GM19240 (cell line): ENCODE results near the gene LGALS3.
A peak's percentile ranks its signal among the peaks of the same experiment; 100 is the strongest.

Source experiments
- DNase-seq: peaks from one replicate; pipeline ENCODE4 v3.0.0; 2011; ENCODE audit warnings: low spot score; ENCODE audit not compliant: insufficient read length

The LGALS3 gene

DNA sequence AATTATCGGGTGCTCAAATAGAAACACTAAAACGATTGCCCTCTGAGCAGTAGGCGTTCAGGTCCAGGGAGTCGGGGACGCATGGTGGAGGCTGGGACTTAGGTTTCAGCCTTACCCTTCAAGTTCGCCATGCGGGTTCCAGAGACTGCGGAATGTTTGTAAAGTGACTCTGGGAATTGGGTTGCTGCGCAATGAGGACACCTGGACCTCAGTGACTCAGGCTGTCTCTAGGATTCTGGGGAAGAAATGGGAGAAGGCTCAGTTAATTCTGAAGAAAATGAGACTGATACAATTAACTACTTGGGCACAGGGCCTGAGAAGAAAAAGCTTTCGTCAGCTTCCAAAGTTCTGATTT lies 1.1 kb downstream of the LGALS3 start:
- DNase-seq: no peak

DNA sequence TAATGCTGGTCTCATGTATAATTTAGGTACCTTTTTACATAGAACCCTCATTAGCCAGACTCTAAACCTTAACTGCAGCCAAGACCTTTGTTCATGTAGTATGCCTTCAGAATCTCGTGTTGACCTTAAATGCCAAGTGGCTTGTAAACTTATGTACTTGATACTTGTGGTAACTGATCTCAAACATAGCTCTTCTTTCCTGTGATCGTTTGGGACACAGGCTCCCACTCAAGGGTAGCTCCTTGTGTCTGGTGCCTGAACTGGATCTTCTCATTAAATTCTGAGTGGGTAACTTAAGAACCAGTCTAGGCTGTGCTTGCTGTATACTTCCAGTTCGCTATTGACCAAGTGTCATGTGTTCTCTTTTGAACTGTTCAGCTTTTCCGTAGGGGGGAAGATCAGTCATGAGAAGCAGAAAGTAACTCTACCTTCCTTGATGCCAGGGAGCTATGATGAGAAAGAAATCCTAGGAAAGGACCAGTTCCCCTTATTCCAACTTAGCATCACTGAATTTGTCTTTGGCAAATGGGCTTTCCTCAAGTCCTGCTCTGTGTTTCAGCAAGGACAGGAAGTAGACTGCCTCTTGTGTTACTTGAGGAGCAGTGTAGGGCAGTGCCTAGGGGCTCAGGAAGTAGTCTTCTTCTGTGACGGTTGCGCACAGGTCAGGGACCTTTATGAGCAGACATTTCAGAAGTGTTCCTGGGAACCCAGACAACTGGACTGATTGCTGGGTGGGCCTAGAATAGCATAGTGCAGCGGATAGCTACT lies 2.5 kb downstream of the LGALS3 start:
- no peak for DNase-seq

DNA sequence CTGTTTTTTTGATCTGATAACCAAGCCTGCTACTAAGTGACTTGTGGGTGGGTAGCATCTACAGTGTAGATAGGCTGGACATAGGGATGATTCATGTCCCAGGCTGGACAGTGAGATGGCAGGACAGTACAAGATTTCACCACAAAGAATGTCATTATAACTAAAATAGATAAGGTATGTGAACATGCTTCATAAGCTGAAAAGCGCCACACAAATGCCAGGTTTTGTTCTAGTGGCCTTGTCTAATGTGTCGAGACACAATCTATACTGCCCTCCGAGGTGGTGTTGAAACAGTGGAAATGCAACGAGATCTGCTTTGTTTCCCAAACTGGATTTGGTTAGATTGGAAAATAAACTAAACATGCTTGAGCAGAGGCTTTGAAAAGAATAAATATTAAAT lies 4.4 kb downstream of the LGALS3 start:
- no peak for DNase-seq

DNA sequence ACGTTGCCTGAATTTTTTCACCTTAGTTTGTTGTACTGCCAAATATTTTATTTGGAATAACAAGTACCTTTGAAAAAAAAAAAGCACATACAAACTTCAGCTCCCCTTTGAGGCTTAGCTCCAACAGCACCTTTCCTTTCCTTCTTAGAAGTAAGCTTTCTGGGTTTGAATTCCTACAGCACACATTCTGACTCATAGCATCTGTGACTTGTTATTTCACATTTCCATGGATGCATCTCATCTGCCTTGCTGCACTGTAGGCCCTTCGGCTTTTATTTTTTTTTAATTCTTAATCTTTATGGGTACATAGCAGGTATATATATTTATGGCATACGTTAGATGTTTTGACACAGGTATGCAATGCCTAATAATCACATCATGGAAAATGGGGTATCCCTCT lies 7.2 kb downstream of the LGALS3 start:
- DNase-seq: no peak

DNA sequence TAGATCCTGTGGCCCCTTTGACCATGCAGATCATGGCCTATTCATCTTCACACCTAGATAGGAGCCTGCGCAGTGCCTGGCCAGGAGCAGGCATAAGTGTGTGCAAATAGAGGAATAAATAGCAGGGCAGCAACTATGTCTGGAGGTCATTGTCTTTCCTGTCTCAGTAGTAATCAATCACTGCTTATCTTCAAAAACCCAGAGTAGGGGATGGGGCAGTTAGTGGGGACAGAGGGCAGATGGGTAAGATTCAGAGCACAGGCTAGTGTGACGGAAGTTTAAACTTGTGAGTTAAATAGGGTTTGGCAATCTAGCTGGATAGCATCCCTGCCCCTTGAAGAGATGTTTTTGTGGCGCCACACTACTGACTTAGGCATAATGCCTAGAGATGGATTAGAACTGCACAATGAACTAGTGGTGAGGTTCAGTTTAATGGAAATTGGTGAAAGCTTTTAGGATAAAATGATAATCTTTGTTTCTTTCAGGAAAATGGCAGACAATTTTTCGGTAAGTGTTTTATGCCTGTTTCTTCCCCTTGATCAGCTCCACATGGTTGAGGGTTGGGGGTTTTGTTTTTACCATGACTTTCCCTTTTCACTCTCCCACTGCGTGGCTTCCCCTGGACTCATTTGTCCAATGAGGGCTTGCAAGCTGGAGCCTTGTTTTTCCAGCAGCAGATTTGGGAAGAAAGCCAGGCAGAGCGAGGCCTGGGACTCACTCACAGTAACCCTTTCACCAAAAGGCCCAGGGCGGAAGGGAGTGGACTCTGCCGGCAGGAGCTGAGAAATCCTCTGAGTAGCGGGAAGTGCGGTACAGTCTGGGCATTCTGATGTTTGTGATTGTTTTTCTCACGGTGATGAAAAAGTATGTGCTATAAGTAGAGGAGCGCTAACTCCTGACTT lies 8.1 kb downstream of the LGALS3 start:
- DNase-seq: no peak

DNA sequence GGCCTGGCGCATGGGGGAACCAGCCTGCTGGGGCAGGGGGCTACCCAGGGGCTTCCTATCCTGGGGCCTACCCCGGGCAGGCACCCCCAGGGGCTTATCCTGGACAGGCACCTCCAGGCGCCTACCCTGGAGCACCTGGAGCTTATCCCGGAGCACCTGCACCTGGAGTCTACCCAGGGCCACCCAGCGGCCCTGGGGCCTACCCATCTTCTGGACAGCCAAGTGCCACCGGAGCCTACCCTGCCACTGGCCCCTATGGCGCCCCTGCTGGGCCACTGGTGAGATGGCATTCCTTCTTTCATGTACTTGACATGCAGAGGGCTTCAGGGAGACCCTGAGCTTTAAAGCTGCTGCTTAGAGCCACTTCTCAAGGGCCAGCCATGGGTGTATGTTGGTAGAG lies 9.0 kb downstream of the LGALS3 start:
- DNase-seq: no peak

DNA sequence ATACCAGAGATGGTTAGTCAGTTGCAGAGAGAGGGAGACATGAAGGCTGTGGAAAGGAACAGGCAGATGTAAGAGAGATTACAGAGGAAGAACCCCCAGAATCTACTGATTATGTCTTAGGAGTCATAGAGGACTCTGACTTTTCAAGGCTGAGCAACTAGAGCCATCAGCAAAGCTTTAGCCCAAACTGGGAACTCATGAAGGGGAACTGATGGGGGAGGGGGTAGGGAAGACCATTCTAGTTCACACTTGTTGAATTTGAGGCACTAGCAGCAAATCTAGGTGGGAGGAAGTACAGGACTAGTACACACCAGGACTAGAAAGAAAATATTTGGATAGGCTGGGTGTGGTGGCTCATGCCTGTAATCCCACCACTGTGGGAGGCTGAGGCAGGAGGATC lies 10.1 kb downstream of the LGALS3 start:
- DNase-seq: no peak

DNA sequence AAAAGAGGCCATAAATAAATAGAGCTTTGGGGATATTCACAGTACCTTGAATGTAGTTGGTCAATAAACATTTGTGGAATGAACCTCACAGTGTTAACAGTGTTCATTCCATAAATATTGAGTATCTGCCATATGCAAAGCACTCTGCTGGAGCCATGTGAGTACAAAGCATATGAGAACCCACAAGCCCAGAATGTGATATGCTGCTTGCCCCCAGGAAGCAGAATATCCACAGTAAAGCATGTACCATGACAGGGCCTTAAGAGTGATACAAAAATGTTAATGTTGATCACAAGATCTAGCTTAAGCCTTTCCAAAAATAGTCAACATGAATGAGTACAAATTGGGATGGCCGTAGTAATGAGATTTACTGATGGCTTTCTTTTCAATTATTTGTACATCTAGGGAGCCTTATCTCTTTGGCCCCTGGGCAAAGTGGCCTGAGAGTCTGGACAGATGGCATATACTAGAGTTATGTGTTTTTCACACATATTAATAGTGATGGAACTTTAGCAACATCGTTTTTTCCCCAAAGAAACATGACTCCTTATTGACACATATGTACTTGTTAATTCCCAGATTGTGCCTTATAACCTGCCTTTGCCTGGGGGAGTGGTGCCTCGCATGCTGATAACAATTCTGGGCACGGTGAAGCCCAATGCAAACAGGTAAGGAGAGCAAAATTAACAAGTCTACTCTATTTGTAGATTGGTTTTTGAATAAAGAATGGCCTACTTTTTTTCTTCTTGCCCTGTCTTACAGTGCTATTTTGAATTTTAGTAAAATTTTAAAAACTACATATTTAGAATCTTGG lies 10.9 kb downstream of the LGALS3 start:
- no peak for DNase-seq

DNA sequence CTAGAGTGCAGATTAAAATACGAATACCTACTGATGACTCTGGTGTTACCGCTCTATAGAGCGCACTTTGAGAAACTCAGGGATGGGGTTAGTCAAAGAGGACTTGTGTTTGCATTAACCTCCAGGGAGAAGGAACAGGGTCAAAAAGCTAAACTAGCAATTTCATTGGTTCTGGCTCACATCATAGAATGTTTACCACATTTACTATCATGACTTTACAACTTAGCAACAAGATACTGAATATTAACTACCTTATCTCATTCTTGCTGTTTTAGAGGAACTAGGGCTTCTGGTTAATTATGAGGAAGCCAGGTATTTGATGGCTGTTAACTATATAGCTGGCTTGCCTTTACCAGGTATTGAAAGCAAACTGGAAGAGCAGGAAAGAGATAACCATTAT lies 12.8 kb downstream of the LGALS3 start:
- no peak for DNase-seq

DNA sequence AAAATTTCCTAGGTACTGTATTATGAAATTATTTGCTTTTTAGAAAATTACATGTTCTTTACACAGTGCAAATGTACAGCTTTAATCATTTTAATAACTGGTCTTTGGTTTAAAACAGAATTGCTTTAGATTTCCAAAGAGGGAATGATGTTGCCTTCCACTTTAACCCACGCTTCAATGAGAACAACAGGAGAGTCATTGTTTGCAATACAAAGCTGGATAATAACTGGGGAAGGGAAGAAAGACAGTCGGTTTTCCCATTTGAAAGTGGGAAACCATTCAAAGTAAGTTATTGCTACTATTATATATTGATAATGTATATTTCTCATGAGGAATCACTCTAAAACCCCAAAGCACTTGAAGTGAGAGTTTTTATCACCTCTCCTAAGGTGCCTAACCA lies 13.4 kb downstream of the LGALS3 start:
- DNase-seq: no peak

DNA sequence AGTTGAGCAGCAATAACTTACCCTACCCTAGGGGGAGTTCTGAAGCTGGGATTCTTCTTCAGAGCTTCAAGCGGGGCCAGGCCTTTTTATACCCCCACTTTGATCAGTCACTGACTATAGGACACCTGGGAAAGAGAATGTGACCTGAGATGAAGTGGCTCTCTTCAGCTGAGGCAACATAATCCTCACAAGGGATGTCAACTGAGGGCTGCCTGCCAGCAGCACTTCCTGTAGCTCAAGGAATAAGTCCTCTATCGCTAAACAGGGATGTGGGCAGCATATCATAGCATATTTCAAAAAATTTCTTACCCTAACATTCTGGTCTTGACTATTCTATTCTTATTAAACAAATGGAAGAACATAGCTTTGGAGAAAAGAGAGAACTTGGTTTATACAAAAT lies 17.4 kb downstream of the LGALS3 start:
- no peak for DNase-seq

DNA sequence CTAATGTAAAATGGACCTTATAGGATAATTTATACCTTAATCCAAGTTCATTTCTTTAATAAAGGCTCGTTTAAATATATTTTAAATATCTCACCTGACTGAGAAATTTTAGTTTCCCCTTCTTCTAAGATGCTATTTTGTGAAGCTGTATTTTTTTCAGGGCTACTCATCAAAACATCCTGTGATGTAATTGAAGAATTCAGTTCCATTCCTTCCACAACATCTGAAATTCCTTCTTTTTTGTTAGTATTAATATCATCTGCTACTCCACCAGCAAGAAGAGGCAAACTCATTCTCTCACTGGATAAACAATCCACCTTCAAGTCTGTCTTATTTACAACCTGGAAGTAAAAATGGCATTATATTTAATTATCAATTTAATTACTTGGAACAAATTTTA lies 22.5 kb downstream of the LGALS3 start:
- DNase-seq: no peak

DNA sequence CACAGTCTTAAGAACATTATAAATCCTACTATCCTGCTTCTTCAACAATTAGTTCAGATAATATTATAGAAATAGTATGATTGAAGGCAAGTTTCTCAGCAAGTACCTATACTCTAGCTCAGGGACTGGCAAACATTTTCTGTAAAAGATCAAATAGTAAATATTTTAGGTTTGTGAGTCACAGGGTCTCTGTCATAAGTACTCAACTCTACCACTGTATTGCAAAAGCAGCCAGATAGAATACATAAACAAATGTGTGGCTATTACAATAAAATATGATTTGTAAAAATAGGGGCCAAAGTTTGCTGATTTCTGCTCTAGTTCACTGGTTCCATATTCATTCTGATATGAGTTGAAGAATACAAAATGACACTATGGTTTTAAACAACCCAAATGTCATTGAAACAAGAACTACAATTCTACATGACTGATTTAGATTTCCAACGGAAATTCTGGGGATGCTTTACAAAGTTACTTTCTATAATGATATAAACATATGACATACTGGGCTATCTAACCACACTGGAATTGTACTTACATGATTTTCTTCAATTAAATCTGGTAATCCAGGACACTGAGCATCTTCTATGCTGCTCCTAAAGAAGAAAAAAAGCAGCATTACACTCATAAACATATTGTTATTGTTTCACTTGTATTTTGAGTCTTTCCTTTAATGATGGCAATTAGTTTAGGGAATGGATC lies 23.2 kb downstream of the LGALS3 start:
- no peak for DNase-seq

DNA sequence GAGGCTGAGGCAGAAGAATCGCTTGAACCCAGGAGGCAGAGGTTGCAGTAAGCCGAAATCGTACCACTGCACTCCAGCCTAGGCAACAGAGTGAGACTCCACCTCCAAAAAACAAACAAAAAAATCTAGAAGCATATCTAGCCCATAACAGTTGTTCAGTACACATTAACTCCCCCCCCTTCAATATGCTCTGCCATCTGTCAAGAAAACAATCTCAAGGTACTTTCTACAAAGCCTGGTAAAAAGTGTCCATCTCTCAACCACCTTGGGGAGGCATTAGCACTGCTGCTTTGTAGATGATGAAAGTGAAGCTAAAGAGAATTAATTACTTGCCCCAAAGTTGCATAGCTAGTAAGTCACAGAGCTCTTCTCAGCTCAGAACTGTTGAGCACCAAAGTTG lies 24.9 kb downstream of the LGALS3 start:
- no peak for DNase-seq

DNA sequence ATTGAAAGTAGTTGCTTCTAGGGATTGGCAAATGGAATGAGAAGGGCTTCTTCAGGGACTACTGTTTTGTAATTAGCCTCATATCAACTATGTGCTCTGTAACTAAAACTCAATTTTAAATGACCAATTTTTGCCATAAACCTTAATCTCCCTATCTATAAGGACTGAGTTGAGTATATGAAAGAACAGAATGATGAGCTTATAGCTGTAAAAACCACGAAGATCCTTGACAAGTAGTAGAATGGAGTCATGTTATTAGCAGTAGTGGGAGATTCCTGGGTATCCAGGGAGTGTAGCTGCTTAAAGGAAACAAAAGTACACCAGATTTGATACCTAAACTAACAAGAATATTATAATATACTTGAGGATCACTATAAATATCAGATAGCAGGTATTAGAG lies 28.0 kb downstream of the LGALS3 start:
- no peak for DNase-seq

DNA sequence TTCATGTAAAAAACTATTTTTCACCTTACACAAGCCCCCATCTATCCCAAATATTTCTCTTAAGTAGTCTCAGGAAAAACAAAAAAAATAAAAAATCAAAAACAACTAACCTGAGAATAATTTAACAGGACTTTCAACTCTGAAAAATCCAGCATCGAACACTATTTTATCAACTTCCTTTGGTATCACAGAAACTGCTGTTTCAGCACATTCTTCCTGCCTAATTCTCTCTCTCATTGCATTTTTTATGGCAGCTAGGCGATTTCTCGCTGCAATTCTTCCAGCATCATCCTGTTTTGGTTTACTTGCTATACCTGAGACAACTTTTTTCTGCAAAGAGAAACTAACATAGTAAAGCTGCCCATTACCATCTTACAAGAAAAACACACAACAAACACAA lies 29.4 kb downstream of the LGALS3 start:
- DNase-seq: no peak

DNA sequence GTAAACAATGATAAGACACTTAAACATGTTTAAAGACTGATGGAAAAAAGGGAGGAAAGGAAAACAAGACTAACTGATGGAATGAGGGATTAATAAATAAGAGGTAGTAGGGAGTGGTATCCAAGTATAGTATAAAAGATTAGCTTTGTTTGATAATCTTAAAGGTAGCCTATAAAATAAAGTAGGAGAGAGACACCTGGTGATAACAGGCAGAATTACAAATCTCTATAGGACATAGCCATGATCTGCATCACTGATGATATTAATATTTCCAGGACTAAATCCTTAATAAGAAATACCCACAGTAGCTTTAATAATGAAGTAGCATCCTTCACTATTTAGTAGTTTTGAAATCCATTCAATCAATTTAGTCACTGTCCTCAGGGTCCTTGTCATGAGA lies 31.9 kb downstream of the LGALS3 start:
- no peak for DNase-seq

DNA sequence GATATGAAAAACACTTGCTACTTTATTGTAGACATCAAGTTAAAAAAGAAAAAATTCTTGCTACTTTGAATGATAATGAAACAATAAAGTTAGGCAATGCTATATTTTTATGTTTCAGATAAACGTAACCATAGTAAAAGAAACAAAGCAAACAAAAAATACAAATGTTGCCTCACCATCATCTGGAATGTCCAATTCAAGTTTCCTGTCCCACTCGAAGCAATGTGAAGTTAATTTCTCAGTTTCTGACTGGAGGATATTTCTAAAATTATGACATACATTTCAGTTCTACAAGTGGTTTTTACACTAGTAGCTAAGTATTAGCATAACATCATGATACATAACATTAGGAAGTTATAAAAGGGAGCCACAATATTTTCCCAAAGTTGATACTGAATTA lies 41.5 kb downstream of the LGALS3 start:
- DNase-seq: no peak

DNA sequence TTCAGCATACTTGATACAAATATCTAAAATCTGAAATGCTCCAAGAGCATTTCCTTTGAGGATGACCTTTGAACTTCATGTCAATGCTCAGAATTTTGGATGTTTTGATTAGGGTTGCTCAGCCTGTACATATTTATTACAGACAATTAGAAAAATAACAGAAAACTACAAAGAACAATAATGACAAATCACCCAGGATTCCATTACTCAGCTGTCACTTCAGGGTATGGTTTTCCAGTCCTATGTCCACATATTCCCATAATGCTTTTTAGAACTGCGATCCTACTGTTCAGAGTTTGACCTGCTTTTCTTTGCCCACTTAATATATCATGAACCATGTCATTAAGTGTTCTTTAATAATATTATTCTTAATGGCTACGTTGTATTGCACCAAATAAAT lies 51.0 kb downstream of the LGALS3 start:
- no peak for DNase-seq

DNA sequence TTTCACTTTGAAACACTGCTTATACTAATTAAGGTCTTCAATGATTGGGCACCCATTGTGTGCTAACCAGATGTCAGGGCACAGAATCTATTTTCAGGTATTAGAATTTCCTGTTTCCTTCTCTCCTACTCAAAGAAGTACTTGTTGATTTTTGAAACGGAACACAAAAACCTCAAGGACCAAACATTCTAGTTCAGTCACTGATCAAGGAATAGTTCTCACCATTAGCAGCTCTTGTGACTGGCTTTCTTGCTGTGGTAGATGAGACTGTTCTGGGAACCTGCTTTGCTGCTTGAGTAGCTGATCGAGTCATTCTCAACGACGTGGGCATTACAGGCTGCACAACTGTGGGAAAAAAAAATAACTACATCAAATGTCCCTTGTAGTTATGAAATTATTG lies 51.4 kb downstream of the LGALS3 start:
- peak; percentile 2 for DNase-seq

DNA sequence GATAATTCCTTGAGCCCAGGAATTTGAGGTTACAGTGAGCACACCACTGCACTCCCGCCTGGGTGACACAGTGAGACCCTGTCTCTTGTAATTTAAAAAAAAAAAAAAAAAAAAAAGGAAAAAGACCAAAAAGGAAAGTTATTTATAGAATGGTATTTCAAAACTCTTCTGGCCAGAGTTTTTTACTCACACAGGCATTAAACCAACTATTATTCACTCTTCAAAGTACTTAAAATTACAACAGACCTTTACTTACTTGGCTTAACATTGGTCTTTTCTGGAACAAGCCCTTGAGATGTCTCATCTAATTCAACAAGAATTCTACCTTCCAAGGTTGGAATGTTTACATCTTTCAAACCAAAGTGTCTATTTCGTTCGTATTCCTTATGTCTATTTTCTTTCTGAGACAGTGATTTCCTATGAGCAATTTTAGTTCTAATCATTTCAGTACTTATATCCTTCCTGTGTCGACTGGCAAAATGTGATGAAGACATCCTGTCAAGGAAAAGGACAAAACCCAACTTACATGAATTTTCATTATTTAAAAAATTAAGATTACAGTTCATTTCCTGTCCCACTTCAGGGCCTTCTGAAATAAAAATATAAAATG lies 59.7 kb downstream of the LGALS3 start:
- no peak for DNase-seq
